Right lobe of liver (tissue), 4 donors: ENCODE results near the gene MISP.

Experiments used
- CTCF ChIP-seq, 4 donors: fragments of 200-600 bp in 3 of 4; fragments of 450-650 bp in 1 of 4; IDR thresholded peaks; one replicate each; pipeline versions ENCODE4 v1.5.1 to v1.8.0; 2016 to 2022; ENCODE audit warnings: antibody characterized with exemption in 4 of 4, mild to moderate bottlenecking in 2 of 4
- POLR2A ChIP-seq: fragments of 450-650 bp; IDR thresholded peaks from one replicate; pipeline ENCODE4 v1.6.1; 2017; ENCODE audit warnings: antibody characterized with exemption, mild to moderate bottlenecking
- donor health status: DM: no; HTN: no; CAD: no.
- donor health status: DM: no; HTN: no; CAD: no.
- donor health status: DM: no; HTN: yes; CAD: no.

GRCh38 chr19:800360-801029, 49.6 kb downstream of the MISP start:
- no peak for TF ChIP-seq POLR2A
- TF ChIP-seq CTCF (IDR thresholded peaks at IDR 0.05): no peak
